Mucosa of rectum (tissue), 2 donors: ENCODE data around the gene ALOX5AP.
"Not testable (repeated sequence)": the region's sequence is repeated elsewhere in the genome, so short reads cannot be mapped to it uniquely, and the experiment has no call there.

Experiments used
- H3K27ac ChIP-seq, 2 donors: one replicate each; pipeline ENCODE4 v1.7.0; 2013; ENCODE audit warnings: inconsistent platforms in 2 of 2, low read depth in 2 of 2, low read length in 2 of 2
- H3K27me3 ChIP-seq, 2 donors: one replicate each; pipeline ENCODE4 v1.7.0; 2013; ENCODE audit warnings: low read length in 2 of 2; ENCODE audit not compliant: control insufficient read depth in 2 of 2, insufficient read depth in 2 of 2
- H3K36me3 ChIP-seq, 2 donors: one replicate each; pipeline ENCODE4 v1.7.0; 2013; ENCODE audit warnings: low read length in 2 of 2; ENCODE audit not compliant: control insufficient read depth in 2 of 2, insufficient read depth in 2 of 2
- H3K4me1 ChIP-seq, 2 donors: one replicate each; pipeline ENCODE4 v1.7.0; 2013; ENCODE audit warnings: low read length in 2 of 2, mild to moderate bottlenecking in 1 of 2; ENCODE audit not compliant: control insufficient read depth in 2 of 2, insufficient read depth in 2 of 2
- H3K4me3 ChIP-seq, 2 donors: one replicate each; pipeline ENCODE4 v1.7.0; 2013; ENCODE audit warnings: low read length in 2 of 2
- H3K9ac ChIP-seq, 2 donors: one replicate each; pipeline ENCODE4 v1.7.0; 2013; ENCODE audit warnings: low read length in 2 of 2, low read depth in 1 of 2, mild to moderate bottlenecking in 1 of 2
- H3K9me3 ChIP-seq, 2 donors: one replicate each; pipeline ENCODE4 v1.7.0; 2013; ENCODE audit warnings: low read length in 2 of 2; ENCODE audit not compliant: control insufficient read depth in 2 of 2
- donor health status: healthy.
- donor health status: Normal muscosa, but diverticular disease.

ALOX5AP gene

DNA sequence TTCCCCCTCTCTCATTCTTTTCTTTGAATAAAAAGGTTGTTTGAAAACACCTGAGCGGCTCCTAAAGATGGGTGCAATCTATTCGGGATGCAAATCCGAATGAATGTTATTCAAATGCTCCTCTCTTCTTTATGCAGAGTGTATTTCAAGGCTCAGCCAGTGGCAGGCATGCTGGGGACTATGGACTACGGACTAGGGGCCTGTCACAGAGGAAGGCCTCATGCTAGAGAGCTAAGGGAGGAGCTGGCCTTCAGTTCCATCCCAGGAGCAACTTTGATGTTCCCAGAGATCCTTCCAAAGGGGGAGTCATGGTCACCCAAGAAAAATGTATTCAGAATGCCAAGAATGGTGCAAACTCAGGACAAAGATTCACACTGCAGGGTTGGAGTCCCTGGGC is 9.3 kb downstream of the ALOX5AP start:
- no peak overlapping the region for H3K9ac ChIP-seq
- H3K9me3 ChIP-seq: no peaks in the 10 kb centered on the region
- H3K27me3 ChIP-seq: no peaks in the 10 kb centered on the region
- no peak overlapping the region for H3K4me3 ChIP-seq
- H3K27ac ChIP-seq: peak overlapping the region; percentile 32 to 84
- peaks cover 32 to 38% of the 10 kb centered on the region in 2 donors for H3K4me1 ChIP-seq
- H3K36me3 ChIP-seq: no peaks in the 10 kb centered on the region

DNA sequence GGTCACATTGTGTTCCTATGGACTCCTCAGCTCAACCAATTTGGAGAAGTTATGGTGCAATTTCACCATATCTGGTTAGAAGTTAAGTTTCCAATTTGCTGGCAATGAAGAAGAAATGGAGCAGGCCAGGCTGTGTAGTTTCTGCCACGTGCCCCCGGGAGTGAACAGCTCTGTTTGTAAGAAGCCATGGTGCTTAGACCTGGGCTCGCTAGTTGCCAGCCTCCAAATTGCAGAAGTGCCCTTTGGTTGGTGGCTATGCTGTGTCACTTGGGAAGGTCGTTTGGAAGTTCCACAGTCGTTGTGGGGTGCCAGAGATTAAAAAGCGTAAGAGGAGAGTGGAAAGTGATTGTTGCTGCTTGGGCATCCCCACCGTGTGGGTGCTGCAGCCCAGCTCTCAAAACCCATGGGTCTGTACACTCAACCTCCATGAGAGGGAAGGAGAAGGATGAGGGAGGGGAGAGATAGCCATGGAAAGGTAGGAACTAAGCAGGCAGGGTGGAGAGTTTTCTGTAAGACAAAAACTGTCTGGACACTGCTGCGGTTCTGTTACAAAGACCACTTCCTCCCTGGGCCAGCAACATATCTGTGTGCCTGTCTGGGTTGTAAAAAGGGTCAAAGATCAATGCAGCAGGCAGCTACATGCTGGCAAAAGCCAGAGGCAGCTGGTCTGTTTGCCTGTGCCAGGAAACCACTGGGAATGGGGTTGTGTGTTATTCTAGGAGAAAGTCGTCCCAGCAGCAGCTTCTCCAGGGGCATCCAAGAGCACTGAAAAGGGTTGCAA is 10.8 kb downstream of the ALOX5AP start:
- no peak overlapping the region for H3K9ac ChIP-seq
- peaks cover 31 to 40% of the 10 kb centered on the region in 2 donors for H3K4me1 ChIP-seq
- no peaks in the 10 kb centered on the region for H3K36me3 ChIP-seq
- H3K27me3 ChIP-seq: no peaks in the 10 kb centered on the region
- peak overlapping the region in 1 of 2 donors; percentile 7 for H3K4me3 ChIP-seq
- H3K9me3 ChIP-seq: no peaks in the 10 kb centered on the region
- H3K27ac ChIP-seq: peak overlapping the region; percentile 20 to 23

DNA sequence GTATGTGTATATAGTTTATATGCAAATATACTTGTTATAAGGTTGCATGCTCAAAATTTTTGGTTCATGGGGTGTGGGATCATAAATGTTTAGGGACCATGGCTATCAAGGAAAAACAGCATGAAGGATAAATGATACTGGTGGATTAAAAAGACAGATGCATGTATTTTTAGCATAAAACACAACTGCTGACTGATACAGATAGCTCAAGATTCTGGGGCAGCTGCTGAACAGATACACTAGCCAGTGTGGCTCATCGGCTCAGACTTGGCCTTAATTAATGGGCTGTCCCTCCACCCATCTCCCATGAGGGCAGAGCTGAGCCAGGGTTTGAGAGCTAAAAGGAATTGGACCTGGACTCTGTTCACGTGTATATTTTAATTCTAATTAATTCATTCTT is 11.4 kb downstream of the ALOX5AP start:
- no peak overlapping the region for H3K4me3 ChIP-seq
- peaks cover 31 to 40% of the 10 kb centered on the region in 2 donors for H3K4me1 ChIP-seq
- H3K27me3 ChIP-seq: no peaks in the 10 kb centered on the region
- H3K27ac ChIP-seq: no peak overlapping the region
- no peaks in the 10 kb centered on the region for H3K9me3 ChIP-seq
- no peak overlapping the region for H3K9ac ChIP-seq
- no peaks in the 10 kb centered on the region for H3K36me3 ChIP-seq

DNA sequence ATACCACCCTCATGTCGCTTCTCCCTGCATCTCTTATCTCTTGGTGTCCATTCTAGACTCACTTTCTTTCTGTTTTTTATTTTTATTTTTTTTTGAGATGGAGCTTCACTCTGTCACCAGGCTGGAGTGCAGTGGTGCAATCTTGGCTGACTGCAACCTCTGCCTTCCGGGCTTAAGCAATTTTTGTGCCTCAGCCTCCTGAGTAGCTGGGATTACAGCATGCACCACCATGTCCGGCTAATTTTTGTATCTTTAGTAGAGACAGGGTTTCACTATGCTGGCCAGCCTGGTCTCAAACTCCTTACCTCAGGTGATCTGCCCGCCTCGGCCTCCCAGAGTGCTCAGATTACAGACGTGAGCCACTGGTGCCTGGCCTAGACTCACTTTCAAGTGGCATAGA is 12.5 kb downstream of the ALOX5AP start:
- H3K4me1 ChIP-seq: peaks cover 31 to 39% of the 10 kb centered on the region in 2 donors
- not testable (repeated sequence) for H3K4me3 ChIP-seq, H3K27me3 ChIP-seq, H3K9ac ChIP-seq, H3K36me3 ChIP-seq, H3K9me3 ChIP-seq, H3K27ac ChIP-seq

DNA sequence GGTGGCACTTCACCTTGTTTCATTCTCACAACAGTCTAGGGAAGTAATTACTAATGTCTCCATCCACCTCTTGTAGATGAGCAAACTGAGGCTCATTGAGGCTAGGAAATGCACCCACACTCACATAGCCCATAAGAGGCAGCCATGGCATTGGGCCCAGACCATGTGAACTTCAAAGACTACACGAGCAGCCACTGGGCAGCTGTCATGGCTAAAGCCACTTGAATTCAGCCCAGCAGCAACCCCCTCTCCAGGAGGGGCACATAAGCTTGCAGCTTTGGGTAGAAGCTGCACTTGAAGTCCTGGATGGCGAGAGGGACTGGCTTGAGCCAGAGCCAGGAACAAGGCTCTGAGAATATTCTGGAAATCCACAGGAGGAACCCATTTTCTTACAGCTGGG is 13.4 kb downstream of the ALOX5AP start:
- Histone ChIP-seq H3K27me3 (no peaks in the 10 kb centered on the region), H3K27ac (no peak overlapping the region), H3K4me3 (no peak overlapping the region), H3K36me3 (no peaks in the 10 kb centered on the region), H3K4me1 (peaks cover 27 to 32% of the 10 kb centered on the region in 2 donors), H3K9me3 (no peaks in the 10 kb centered on the region), H3K9ac (no peak overlapping the region)

DNA sequence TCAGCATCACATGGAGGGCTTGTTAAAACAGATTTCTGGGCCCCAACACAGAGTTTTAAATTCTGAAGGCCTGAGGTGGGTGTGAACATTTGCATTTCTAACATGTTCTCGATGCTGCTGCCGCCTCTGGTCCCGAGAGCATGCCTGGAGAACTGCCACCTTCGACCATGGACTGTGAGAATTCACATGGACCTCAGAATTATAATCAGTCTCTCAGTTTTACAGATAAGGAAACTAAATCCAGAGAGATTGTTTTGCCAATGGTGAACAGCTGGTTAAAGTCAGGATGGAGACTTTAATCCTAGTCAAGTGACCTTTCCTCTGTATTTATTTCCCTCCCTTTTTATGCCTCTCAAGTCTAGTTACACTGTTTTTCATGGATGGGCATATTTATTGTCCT is 14.7 kb downstream of the ALOX5AP start:
- Histone ChIP-seq H3K27me3 (no peaks in the 10 kb centered on the region), H3K4me3 (no peak overlapping the region), H3K4me1 (peaks cover 18 to 19% of the 10 kb centered on the region in 2 donors), H3K9me3 (no peaks in the 10 kb centered on the region), H3K27ac (no peak overlapping the region), H3K9ac (no peak overlapping the region), H3K36me3 (no peaks in the 10 kb centered on the region)

DNA sequence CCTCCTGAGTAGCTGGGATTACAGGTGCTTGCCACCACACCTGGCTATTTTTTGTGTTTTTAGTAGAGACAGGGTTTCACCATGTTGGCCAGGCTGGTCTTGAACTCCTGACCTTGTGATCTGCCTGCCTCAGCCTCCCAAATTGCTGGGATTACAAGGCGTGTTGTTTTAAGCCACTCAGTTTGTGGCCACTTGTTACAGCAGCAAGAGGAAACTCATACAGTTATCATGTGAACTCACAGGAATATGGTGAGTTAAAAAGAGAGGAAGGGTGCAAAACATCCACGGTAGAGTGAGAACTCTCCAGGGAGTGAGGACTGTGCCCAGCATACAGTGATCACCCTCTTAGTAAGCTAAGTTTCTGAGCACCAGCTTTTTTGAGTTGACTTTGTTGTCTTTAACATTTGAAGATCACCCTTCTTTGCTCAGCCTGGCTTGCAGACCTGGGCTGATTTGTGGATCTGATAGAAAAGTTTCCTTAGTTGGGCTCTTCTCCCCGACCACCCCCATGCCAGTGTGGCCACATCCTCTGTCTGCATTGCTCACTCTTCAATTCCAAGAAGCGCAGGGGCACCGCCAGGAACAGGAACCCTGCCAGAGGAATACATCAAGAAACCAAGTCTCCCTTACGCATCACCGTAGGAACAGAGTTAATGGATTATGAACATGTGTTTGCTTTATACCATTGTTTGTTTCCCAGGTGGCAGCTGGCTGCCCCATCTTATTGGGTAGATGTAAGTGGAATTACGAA is 16.0 kb downstream of the ALOX5AP start:
- Histone ChIP-seq H3K9ac (no peak overlapping the region), H3K27me3 (no peaks in the 10 kb centered on the region), H3K9me3 (no peaks in the 10 kb centered on the region), H3K4me1 (peaks cover 10 to 12% of the 10 kb centered on the region in 2 donors), H3K27ac (no peak overlapping the region), H3K4me3 (no peak overlapping the region), H3K36me3 (no peaks in the 10 kb centered on the region)

DNA sequence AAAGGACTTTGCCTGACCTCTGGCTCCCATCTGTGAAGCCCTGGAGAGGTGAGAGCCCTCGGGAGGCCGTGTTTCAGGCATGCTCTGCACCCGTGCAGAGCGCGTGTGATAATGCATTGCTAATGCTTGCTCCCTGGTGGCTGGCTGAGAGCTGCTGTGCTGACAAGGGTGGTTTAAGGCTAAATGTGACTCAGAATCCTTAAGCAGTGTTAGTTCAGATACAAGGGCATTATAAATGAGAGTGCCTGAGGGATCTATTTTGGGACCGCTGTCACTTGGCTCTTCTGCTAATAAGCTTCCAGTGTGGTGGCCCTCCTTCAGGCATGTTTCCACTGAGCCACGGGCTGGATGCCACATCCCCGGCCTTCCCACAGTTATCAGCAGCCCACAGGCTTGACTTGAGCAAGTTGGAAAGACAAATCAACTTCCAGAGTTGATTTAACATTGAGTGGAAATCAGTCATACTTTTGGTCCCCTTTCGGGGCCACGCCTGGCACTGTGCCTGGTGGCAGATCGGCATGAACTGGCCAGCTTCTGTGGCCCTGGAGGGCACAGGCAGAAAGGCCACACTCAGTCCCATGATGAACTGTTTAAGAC is 17.0 kb downstream of the ALOX5AP start:
- Histone ChIP-seq H3K36me3 (no peaks in the 10 kb centered on the region), H3K27me3 (no peaks in the 10 kb centered on the region), H3K4me1 (peaks cover 2 to 6% of the 10 kb centered on the region in 2 donors), H3K27ac (no peak overlapping the region), H3K9ac (no peak overlapping the region), H3K4me3 (no peak overlapping the region), H3K9me3 (no peaks in the 10 kb centered on the region)

DNA sequence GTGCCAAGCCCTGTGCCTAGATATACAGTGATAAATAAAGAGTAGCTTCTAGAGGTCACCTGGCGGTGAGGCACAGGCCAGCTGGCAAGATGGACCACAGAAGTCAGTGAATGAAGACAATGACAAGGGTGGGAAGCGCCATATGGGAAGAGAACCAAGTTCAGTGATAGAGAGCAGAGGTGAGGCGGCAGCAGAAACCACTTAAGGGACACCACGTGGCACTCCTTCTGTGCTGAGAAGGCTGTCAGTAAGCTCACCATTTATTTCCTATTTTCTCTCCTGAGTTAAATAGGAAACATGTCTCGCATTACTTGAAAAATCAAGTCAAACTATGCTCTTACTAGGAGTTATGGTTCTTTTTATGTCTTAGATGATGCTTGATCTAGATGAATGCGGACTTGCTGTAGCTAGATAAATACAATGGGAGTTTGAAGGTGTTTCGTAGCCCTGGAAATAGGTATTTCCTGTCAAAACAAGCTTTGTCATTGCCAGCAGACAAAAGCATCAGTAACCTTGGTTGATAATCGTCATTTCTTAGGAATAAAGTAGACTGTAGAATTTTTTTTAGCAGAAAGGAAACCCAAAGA is 17.8 kb downstream of the ALOX5AP start:
- no peak overlapping the region for H3K4me3 ChIP-seq
- H3K4me1 ChIP-seq: peaks cover 2 to 6% of the 10 kb centered on the region in 2 donors
- H3K9me3 ChIP-seq: no peaks in the 10 kb centered on the region
- no peaks in the 10 kb centered on the region for H3K36me3 ChIP-seq
- H3K9ac ChIP-seq: no peak overlapping the region
- no peaks in the 10 kb centered on the region for H3K27me3 ChIP-seq
- no peak overlapping the region for H3K27ac ChIP-seq

DNA sequence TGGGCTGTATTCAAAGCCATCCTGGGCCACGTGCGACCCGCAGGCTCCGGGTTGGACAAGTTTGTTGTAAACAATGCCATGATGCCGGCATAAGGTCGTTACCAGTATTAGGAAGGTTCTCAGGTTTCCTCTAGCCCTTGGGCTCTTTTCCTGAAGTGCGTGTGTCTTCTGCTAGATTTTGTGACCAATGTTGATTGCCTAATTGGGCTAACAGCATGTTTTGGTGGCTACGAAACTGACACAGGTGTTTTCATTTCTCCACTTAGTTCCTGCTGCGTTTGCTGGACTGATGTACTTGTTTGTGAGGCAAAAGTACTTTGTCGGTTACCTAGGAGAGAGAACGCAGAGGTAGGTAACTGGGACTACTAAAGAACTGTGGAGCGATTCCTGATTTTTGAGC is 20.3 kb downstream of the ALOX5AP start:
- no peak overlapping the region for H3K9ac ChIP-seq
- H3K27me3 ChIP-seq: no peaks in the 10 kb centered on the region
- no peaks in the 10 kb centered on the region for H3K9me3 ChIP-seq
- no peaks in the 10 kb centered on the region for H3K36me3 ChIP-seq
- no peak overlapping the region for H3K4me3 ChIP-seq
- peaks cover 0 to 2% of the 10 kb centered on the region in 2 donors for H3K4me1 ChIP-seq
- H3K27ac ChIP-seq: no peak overlapping the region
